Right hindlimb (tissue), 1 donor: ENCODE results near the gene CRLF2.
"Not testable (repeated sequence)": the region's sequence is repeated elsewhere in the genome, so short reads cannot be mapped to it uniquely, and the experiment has no call there.

Experiments used
- DNase-seq: peaks from one replicate; pipeline ENCODE4 v3.0.0-alpha.2; 2018

Gene CRLF2

DNA sequence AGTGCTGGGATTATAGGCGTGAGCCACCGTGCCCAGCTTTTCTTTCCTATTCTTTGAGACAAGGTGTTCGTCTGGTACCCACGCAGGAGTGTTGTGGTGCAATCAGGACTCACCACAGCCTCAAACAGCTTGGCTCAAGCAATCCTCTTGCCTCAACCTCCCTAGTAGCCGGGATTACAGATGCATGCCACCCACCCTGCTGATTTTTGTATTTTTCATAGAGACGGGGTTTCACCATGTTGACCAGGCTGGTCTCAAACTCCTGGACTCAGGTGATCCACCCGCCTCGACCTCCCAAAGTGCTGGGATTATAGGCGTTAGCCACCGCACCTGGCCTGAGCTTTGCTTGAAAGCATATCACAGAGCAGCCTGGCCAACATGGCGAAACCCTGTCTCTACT lies 1.5 kb upstream of the CRLF2 start:
- DNase-seq: no peak

DNA sequence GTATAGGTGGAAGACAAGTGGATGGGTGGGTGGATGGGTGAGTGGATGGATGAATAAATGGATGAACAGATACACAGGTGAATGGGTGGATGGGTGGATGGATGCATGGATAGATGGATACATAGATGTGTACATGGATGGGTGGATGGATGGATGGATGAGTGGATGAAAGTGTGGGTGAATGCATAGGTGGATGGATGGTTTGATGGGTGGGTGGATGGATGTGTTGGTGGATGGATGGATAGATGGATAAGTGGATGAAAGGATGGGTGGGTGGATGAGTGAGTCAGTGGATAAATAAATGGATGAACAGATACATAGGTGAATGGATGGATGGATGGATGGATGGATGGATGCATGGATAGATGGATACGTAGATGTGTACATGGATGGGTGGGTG lies 1.6 kb downstream of the CRLF2 start:
- no peak for DNase-seq

DNA sequence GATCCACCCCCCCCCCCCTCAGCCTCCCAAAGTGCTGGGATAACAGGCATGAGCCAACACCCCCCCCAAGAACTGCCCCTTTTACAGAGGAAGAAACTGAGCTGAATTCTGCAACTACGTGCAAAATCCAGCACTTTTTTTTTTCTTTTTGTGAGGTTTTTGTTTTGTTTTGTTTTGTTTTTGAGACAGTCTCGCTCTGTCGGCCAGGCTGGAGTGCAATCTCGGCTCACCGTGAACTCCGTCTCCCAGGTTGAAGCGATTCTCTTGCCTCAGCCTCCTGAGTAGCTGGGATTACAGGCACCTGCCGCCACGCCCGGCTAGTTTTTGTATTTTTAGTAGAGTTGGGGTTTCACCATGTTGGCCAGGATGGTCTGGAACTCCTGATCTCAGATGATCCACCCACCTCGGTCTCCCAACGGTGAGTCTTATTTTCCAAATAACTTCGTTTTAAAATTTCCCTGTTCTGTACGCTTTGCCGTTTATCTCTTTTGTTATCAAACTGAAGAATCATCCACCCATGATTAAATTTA lies 4.9 kb downstream of the CRLF2 start:
- no peak for DNase-seq

DNA sequence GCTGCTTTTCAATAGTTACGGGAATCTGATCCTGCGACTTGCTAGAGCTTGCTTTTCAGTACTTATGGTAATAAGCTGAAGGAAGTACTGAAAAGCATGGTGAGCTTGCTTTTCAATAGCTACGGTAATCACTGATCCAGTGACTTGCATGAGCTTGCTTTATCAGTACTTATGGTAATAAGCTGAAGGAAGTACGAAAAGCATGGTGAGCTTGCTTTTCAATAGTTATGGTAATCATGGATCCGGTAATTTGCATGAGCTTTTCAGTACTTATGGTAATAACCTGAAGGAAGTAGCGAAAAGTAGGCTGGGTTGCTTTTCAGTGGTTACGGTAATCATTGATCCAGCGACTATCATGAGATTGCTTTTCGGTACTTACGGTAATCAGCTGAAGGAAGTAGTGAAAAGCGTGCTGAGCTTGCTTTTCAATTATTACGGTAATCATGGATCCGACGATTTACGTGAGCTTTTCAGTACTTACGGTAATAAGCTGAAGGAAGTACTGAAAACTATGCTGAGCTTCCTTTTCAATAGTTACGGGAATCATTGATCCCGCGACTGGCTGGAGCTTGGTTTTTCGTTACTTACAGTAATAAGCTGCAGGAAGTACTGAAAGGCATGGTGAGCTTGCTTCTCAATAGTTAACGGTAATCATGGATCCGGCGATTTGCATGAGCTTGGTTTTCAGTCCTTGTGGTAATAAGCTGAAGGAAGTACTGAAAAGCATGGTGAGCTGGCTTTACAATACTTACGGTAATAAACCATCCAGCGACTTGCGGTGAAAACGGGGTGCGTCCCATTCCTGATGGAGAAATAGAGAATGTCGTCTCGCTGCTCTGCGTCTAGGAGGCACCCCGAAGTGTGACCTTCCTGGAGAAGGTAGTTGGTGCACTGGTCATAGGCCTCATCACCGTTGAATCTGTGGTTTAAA lies 6.5 kb downstream of the CRLF2 start:
- peak; percentile 64 for DNase-seq

DNA sequence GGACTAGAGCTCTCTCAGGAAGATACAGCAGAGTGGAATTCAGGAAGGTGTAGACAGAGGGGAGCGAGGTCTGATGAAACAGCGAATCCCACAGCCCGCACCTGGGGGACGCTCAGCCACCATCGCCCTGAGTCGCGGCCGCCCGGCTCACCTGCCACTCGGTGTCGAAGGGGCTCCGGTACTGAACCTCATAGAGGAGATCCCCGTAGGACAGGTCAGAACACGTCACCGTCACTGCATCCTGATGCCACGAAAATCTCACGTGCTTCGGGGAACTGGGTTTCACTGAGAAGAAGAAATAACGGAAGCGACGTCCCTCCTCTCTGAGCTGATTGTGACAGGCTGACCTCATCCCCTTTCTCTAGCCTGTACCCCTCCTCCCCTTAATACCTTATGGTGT lies 10.2 kb downstream of the CRLF2 start:
- no peak for DNase-seq

DNA sequence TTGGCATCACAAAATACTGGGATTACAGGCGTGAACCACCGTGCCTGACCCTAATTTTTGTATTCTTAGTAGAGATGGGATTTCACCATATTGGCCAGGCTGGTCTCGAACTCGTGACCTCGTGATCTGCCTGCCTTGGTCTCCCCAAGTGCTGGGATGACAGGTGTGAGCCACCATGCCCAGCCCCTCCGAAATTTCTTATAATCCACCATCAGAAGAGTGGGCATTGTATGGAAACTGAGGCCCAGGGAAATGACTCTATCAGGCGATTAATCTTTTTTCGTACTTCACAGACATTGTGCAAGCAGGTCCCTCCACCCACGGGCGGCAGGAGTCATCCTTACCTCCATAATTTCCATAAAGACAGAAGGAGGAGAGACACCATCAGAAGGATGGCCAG lies 16.0 kb downstream of the CRLF2 start:
- DNase-seq: no peak

DNA sequence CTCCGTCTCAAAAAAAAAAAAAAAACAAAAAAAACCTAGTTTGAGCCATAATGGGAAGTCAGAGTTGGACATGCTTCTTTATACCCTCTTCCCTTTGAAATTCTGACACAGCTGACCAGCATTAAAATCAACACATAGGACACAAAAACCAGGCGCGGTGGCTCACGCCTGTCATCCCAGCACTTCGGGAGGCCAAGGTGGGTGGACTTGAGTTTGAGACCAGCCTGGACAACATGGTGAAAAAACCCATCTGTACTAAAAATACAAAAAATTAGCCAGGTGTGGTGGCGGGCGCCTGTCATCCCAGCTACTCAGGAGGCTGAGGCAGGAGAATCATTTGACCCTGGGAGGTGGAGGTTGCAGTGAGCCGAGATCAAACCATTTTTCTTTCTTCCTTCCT lies 20.3 kb downstream of the CRLF2 start:
- DNase-seq: not testable (repeated sequence)

DNA sequence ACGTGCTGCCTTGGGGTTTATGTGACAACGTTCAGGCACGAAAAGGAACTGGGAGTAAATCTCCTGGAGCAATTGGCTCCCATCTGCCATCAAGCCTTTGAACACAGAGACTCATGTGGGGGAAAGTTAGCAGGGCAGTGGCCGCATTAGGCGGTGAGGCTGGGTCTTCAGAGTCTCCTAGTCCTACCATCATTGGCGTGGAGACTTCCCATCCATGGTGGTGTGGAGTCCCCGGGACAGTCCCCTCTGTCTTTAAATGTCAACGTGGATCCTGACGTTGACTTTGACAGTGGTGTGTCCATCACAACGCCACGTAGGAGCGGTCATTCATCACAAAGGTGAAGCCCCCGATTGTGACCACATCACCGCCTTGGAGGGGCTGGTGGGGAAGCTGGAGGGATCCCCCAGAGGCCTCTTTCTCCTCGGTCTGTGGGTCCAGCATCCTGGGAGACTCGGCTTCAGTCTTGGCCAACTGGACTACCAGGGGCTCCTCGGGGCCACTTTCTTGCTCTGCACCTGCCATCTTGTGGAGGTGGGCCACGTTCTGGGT lies 21.8 kb downstream of the CRLF2 start:
- no peak for DNase-seq

DNA sequence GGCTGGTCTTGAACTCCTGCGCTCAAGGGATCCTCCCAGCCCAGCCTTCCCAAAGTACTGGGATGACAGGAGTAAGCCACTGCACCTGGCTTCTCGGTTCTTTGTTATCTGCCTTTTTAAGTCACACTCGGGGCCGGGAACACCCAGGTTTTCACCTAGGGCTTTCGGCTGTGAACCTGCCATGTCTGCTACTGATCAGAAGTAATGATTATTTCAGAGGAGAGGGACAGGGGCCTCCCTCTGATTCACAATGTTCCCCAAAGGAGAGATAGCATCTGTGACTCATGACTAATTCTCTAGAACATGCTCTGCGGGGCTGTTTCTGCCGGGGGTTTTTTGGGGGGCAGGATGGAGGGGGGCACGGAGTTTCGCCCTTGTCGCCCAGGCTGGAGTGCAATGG lies 26.9 kb downstream of the CRLF2 start:
- DNase-seq: no peak

DNA sequence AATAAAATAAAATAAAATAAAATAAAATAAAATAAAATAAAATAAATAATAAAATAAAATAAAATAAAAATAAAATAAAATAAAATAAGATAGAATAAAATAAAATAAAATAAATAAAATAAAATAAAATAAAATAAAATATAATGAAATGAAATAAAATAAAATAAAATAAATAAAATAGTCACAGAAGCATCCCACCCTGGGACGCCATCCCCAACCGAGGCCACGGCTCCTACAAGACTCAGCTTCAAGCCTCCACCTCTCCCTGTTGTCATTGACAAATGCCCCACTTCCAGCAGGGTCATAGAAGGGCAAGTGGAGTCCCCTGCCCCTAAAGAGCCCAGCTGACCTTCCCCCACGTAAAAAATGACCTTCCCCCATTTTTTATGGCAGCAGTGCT lies 30.2 kb downstream of the CRLF2 start:
- no peak for DNase-seq

DNA sequence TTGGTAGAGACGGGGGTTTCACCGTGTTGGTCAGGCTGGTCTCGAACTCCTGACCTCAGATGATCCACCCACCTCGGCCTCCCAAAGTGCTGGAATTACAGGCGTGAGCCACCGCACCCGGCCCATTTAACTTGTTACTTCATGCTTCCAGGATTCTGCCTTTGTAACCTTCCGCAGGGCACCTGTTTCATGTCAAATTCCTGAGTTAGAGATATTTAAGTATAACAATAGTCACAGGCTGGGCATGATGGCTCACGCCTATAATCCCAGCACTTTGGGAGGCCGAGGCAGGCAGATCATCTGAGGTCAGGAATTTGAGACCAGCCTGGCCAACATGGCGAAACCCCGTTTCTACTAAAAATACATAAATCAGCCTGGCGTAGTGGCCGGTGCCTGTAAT lies 30.8 kb downstream of the CRLF2 start:
- DNase-seq: not testable (repeated sequence)

DNA sequence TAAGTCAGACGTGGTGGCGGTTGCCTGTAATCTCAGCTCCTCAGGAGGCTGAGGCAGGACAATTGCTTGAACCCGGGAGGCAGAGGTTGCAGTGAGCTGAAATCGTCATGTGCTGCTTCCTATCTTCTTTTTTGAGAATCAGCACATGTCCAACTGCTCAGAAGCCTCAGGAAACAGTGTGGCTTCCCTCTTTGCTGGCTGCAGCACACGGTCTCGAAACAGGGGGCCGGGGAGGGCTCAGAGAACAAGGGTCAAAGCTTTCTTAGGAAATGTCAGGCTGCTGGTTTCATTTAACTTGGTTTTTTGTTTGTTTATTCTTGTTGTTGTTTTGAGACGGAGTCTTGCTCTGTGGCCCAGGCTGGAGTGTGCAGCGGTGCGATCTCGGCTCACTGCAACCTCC lies 31.3 kb downstream of the CRLF2 start:
- no peak for DNase-seq

DNA sequence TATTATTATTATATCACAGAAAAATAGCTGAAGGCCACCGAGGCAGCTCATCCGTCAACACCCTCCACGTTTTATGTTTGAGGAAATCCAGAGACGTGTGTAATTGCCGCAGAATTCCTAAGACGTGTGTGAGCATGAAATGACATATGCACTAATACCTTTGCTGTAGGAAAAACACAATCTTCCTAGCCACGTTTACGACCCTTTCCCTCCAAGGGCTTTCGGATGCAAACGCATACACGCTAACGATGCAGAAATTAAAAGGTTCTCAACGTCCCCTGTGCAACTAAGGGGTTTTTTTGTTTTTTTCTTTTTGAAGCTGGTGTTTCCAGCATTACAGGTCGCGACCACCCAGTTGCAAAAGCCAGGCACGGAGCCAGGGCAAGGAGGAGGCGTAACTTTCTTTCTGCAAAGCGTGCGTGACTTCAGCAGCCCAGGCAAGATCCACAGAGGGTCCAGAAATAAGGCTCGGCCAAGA lies 33.8 kb downstream of the CRLF2 start:
- peak; percentile 59 for DNase-seq

DNA sequence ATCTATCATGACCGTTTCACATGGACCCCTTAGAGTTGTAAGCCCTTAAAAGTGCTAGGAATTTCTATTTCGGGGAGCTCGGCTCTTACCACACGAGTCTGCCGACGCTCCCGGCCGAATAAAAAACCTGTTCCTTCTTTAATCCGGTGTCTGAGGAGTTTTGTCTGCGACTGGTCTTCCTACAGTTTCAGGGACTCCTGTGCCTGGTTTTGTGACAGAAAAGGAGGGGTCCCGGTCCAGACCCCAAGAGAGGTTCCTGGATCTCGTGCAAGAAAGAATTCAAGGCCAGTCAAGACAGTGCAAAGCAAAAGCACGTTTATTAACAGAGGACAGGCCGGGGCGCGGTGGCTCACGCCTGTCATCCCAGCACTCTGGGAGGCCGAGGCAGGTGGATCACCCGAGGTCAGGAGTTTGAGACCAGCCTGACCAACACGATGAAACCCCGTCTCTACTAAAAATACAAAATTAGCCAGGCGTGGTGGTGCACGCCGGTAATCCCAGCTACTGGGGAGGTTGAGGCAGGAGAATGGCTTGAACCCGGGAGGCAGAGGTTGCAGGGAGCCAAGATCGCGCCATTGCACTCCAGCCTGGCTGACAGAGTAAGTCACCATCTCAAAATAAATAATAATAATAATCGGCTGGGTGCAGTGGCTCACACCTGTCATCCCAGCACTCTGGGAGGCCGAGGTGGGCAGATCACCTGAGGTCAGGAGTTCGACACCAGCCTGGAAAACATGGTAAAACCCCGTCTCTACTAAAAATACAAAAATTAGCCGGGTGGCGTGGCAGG lies 35.7 kb downstream of the CRLF2 start:
- not testable (repeated sequence) for DNase-seq

DNA sequence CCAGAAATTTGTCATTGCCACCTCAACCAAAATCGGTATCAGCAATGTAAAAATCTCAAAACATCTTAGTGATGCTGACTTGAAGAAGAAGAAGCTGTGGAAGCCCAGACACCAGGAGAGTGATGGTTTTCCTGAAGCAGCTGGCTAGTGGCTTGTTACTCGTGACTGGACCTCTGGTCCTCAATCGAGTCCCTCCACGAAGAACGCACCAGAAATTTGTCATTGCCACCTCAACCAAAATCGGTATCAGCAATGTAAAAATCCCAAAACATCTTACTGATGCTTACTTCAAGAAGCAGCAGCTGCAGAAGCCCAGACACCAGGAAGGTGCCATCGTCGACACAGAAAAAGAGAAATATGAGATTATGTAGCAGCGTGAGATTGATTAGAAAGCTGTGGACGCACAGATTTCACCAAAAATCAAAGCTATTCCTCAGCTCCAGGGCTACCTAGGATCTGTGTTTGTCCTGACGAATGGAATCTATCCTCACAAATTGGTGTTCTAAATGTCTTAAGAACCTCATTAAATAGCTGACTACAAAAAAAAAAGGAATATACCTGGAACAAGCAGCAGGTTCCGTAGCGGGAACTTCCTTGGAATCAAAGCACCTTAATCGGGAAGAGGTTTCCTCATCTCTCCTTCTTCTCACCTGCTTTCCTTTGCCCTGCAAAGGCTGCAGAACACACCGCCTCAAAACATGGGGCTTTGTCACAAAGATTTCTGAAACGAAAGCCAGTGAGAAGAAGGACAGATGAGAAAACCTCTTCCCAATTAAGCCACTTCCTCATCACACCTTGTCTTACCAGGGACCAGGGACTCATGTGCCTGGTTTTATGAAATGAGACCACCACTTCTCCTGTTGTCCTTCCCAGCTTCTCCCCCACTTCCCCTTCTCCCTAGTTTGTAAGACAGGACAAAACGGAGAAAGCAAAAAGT lies 37.6 kb downstream of the CRLF2 start:
- DNase-seq: not testable (repeated sequence)

DNA sequence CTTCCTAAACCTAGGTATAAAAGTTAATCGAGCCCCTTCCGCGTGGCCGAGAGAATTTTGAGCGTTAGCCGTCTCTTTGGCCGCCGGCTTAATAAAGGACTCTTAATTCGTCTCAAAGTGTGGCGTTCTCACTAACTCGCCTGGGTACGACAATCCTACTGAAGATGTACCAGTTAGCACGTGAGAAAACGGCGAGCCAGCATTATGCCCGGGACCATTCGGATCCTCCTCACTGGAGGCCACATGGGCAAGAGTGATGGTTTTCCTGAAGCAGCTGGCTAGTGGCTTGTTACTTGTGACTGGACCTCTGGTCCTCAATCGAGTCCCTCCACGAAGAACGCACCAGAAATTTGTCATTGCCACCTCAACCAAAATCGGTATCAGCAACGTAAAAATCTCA lies 39.0 kb downstream of the CRLF2 start:
- not testable (repeated sequence) for DNase-seq

DNA sequence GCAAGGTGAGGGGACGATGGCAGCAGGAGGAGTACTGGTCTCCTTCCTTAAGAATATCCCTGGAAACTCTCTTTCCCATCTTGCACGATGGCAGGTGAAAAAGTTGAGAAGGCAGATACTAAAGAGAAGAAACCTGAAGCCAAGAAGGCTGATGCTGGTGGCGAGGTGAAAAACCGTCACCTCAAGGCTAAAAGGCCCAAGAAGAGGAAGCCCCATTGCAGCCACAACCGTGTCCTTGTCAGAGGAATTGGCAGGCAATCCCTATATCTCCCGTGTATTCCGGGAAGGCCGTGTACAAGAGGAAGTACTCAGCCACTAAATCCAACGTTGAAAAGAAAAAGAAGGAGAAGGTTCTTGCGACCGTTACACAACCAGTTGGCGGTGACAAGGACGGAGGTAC lies 40.0 kb downstream of the CRLF2 start:
- DNase-seq: no peak

DNA sequence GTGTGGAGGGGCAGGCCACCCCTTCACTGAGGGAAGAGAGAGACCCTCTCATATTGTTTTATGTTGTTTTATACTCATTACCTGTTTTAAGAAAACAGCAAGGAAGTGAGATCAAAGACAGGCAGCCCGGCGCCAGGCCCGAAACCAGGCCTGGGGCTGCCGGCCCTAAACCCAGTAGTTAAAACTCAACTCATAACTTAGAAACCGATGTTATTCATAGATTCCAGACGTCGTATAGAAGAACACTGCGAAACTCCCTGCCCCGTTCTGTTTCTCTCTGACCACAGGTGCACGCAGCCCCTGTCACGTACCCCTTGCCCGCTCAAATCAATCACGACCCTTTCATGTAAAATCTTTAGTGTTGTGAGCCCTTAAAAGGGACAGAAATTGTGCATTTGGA lies 40.5 kb downstream of the CRLF2 start:
- not testable (repeated sequence) for DNase-seq

DNA sequence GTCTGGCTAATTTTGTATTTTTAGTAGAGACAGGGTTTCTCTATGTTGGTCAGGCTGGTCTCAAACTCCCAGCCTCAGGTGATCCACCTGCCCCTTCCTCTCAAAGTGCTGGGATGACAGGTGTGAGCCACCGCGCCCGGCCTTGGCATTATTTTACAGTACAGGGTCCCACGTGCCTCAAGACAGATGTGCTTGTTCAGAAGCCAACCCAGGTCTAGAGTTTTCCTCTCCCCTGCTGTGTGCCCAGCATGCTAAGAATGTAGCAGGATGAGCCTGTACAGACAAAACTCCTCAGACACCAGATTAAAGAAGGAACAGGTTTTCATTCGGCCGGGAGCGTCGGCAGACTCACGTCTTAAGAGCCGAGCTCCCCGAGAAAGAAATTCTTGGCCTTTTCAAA lies 42.2 kb downstream of the CRLF2 start:
- DNase-seq: no peak

DNA sequence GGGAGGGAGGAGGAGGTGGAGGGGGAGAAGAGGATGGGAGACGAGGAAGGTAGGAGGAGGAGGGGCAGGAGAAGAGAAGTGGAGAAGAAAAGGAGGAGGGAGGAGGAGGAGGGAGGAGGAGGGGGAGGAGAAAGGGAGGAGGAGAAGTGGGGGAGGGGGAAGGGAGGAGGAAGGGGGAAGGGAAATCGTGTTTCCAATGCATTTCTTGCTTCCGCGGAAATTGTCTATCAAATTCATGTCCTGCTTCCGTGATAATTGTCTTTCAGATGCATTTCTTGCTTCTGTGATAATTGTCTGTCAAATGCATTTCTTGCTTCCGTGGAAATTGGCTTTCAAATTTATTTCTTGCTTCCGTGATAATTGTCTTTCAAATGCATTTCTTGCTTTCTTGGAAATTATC lies 43.3 kb downstream of the CRLF2 start:
- no peak for DNase-seq

DNA sequence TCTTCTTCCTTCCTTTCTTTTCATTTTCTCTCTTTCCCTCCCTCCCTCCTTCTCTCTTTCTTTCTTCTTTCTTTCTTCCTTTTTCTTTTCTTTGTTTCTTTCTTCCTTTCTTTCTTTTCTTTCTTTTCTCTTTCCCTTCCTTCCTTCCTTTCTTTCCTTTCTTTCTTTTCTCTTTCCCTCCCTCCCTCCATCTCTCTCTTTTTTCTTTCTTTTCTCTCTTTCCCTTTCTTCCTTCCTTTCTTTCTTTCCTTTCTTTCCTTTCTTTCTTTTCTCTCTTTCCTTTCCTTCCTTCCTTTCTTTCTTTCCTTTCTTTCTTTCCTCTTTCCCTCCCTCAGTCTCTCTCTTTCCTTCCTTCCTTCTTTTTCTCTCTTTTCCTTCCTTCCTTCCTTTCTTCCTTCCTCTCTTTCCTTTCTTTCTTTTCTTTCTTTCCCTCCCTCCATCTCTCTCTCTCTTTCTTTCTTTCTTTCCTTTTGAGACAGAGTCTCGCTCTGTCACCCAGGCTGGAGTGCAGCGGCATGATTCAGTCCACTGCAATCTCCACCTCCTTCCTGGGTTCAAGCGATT lies 44.4 kb downstream of the CRLF2 start:
- no peak for DNase-seq

DNA sequence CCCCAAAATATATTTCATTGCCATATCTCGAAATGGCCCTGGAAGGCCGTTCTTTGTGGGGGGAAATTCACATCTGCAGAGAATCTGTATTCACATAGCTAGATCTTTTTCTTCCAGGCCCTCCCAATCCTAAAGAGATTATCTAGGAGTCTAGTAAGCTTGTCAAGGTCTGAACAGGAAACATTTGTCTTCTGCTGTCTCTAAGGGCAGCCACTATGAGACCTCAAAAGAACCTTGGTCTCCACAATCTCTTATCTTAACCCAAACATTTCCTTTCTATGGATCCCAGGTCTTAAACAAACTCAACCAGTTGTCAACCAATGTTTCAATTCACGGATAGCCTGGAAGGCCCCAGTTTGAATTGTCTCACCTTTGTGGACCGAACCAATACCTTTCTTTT lies 45.0 kb downstream of the CRLF2 start:
- no peak for DNase-seq
